OCI-LY3 (cell line): ENCODE data around the gene UBC.
"Not testable (repeated sequence)": the region's sequence is repeated elsewhere in the genome, so short reads cannot be mapped to it uniquely, and the experiment has no call there.

Experiments
- H2AFZ ChIP-seq: fragments of 200-600, 300-600 bp; shearing (Covaris generic); 2 replicates; pipeline ENCODE4 v1.6.0; 2014; ENCODE audit warnings: antibody characterized with exemption, low read depth, low read length
- H3K27ac ChIP-seq: fragments of 200-600, 300-600 bp; sonication (generic); 2 replicates; pipeline ENCODE4 v1.5.1; 2014; ENCODE audit warnings: mild to moderate bottlenecking, low read length, moderate library complexity, mixed read lengths
- H3K27me3 ChIP-seq: fragments of 200-600, 300-600 bp; sonication (generic); 2 replicates; pipeline ENCODE4 v1.6.1; 2014; ENCODE audit warnings: low read depth, low read length, mixed read lengths
- H3K36me3 ChIP-seq: fragments of 200-600, 300-600 bp; sonication (generic); replicated peaks from 2 replicates; pipeline ENCODE3; 2014; ENCODE audit warnings: low read depth, low read length, mixed read lengths
- H3K4me1 ChIP-seq: fragments of 300-600, 200-600 bp; sonication (generic); 2 replicates; pipeline ENCODE4 v1.6.1; 2014; ENCODE audit warnings: low read length, mixed read lengths
- H3K4me2 ChIP-seq: fragments of 200-600, 300-600 bp; sonication (generic); 2 replicates; pipeline ENCODE4 v1.6.1; 2014; ENCODE audit warnings: low read length, mixed read lengths
- H3K4me3 ChIP-seq: fragments of 300-600, 200-600 bp; sonication (generic); 2 replicates; pipeline ENCODE4 v1.5.1; 2014; ENCODE audit warnings: antibody characterized with exemption, mild to moderate bottlenecking, low read length, moderate library complexity
- H3K79me2 ChIP-seq: fragments of 300-600, 200-600 bp; shearing (Covaris generic); 2 replicates; pipeline ENCODE4 v1.6.1; 2014; ENCODE audit warnings: mild to moderate bottlenecking, low read length, mixed read lengths
- H3K9ac ChIP-seq: fragments of 300-600, 200-600 bp; shearing (Covaris generic); 2 replicates; pipeline ENCODE4 v1.6.0; 2014; ENCODE audit warnings: mild to moderate bottlenecking, low read length, moderate library complexity
- H3K9me3 ChIP-seq: fragments of 200-600, 300-600 bp; shearing (Covaris generic); 2 replicates; pipeline ENCODE4 v1.6.1; 2014; ENCODE audit warnings: low read length, mixed read lengths; ENCODE audit not compliant: insufficient read depth
- H4K20me1 ChIP-seq: fragments of 200-600, 300-600 bp; sonication (generic); 2 replicates; pipeline ENCODE4 v1.6.1; 2016; ENCODE audit warnings: low read length, mixed read lengths; ENCODE audit not compliant: insufficient read depth
- CTCF ChIP-seq: fragments of 200-600, 300-600 bp; sonication (generic); IDR thresholded peaks from 2 replicates; pipeline ENCODE4 v1.5.1; 2014; ENCODE audit warnings: antibody characterized with exemption, low read length, low read depth
- EZH2phosphoT487 ChIP-seq: fragments of 200-600 bp; shearing (Covaris generic); IDR thresholded peaks from 2 replicates; pipeline ENCODE4 v1.6.1; 2018; ENCODE audit warnings: antibody characterized with exemption, mixed run types, low read depth

The UBC gene

GRCh38 chr12:124881123-124881522 is 33.3 kb downstream of the UBC start:
- TF ChIP-seq CTCF: no peak
- TF ChIP-seq EZH2phosphoT487: no peak
- Histone ChIP-seq H2AFZ (no peak overlapping the region), H3K4me2 (no peak overlapping the region)

GRCh38 chr12:124880335-124880734 is 34.1 kb downstream of the UBC start:
- H3K4me1 ChIP-seq: peaks cover 26% of the 10 kb centered on the region
- H3K4me3 ChIP-seq, H3K9ac ChIP-seq, H3K79me2 ChIP-seq, H3K27ac ChIP-seq, H2AFZ ChIP-seq, H4K20me1 ChIP-seq, H3K9me3 ChIP-seq, H3K4me2 ChIP-seq, H3K36me3 ChIP-seq, H3K27me3 ChIP-seq: not testable (repeated sequence)

More at GRCh38 chr12:124881123-124881522, 33.3 kb downstream of the UBC start:
- H3K4me1 ChIP-seq: peaks cover 26% of the 10 kb centered on the region
- H3K27ac ChIP-seq: no peak overlapping the region
- H4K20me1 ChIP-seq: no peaks in the 10 kb centered on the region
- H3K4me3 ChIP-seq: no peak overlapping the region
- H3K9ac ChIP-seq: no peak overlapping the region
- no peaks in the 10 kb centered on the region for H3K27me3 ChIP-seq
- no peaks in the 10 kb centered on the region for H3K79me2 ChIP-seq
- H3K9me3 ChIP-seq: no peaks in the 10 kb centered on the region
- no peaks in the 10 kb centered on the region for H3K36me3 ChIP-seq

GRCh38 chr12:124878795-124879516 is 35.5 kb downstream of the UBC start:
- H3K79me2 ChIP-seq: no peaks in the 10 kb centered on the region
- H3K9ac ChIP-seq: no peak overlapping the region
- H3K9me3 ChIP-seq: no peaks in the 10 kb centered on the region
- no peaks in the 10 kb centered on the region for H4K20me1 ChIP-seq
- H3K4me1 ChIP-seq: peaks cover 19% of the 10 kb centered on the region
- H3K27ac ChIP-seq: no peak overlapping the region
- no peaks in the 10 kb centered on the region for H3K27me3 ChIP-seq
- TF ChIP-seq EZH2phosphoT487 (no peak), CTCF (no peak)
- no peaks in the 10 kb centered on the region for H3K36me3 ChIP-seq
- H3K4me2 ChIP-seq: no peak overlapping the region
- no peak overlapping the region for H2AFZ ChIP-seq
- H3K4me3 ChIP-seq: no peak overlapping the region

- Histone ChIP-seq H3K36me3 (no peaks in the 10 kb centered on the region), H4K20me1 (no peaks in the 10 kb centered on the region), H3K4me2 (no peak overlapping the region), H2AFZ (peak overlapping the region; percentile 74; the same call in 1 of the 2 replicates), H3K27me3 (no peaks in the 10 kb centered on the region), H3K4me1 (peaks cover 14% of the 10 kb centered on the region), H3K4me3 (no peak overlapping the region), H3K27ac (no peak overlapping the region), H3K9me3 (no peaks in the 10 kb centered on the region), H3K9ac (no peak overlapping the region), H3K79me2 (no peaks in the 10 kb centered on the region)
- TF ChIP-seq CTCF (no peak), EZH2phosphoT487 (no peak)
These were observed 37.0 kb downstream of the UBC start for GRCh38 chr12:124877423-124877822.
